Dendritic cell treated with granulocyte-macrophage colony-stimulating factor and Interleukin-4, amounts not matched to agents 40 ng/mL and 50 ng/mL, for 4 days (primary cell): Measurements from ENCODE around the gene CPNE8.
"Not testable (repeated sequence)": the region's sequence is repeated elsewhere in the genome, so short reads cannot be mapped to it uniquely, and the experiment has no call there.

Experiments
- H3K27ac Mint-ChIP-seq: one replicate; pipeline ENCODE4 v1.8.0; 2022; ENCODE audit warnings: mild to moderate bottlenecking, mixed read lengths
- H3K27me3 Mint-ChIP-seq: one replicate; pipeline ENCODE4 v1.8.0; 2022; ENCODE audit warnings: mild to moderate bottlenecking, mixed read lengths
- H3K36me3 Mint-ChIP-seq: one replicate; pipeline ENCODE4 v1.8.0; 2022; ENCODE audit warnings: low read depth, mixed read lengths
- H3K4me1 Mint-ChIP-seq: one replicate; pipeline ENCODE4 v1.8.0; 2022; ENCODE audit warnings: low read depth, mixed read lengths
- H3K4me3 Mint-ChIP-seq: one replicate; pipeline ENCODE4 v1.8.0; 2022; ENCODE audit warnings: mild to moderate bottlenecking, moderate library complexity, mixed read lengths
- H3K9me3 Mint-ChIP-seq: one replicate; pipeline ENCODE4 v1.8.0; 2022; ENCODE audit warnings: mixed read lengths
- intact Hi-C: fragments of 100-400 bp; cut with micrococcal nuclease; formaldehyde crosslinking; loops from one replicate; pipeline ENCODE4 v1.15.0; 2022

Gene CPNE8

DNA sequence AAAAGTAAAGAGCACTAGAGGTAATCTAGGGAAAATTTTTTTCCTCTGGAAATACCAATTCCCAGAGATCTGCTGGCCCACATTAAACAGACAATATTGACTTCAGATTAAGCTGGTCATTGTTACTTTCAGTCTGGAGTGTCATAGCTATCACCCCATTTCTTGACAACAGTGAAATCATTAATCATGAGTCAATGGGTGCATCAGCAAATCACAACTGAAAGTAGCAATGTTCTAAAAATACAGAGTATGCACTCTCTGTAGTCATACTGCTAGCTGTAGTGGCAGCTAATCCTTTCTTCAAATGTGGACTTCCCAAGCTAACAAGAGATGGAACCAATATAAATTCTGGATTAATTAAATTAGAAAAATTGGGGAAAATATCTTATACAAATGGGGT, 129.9 kb downstream of the CPNE8 start:
- Mint-ChIP-seq H3K4me3 (no peak overlapping the region), H3K36me3 (peaks cover 9% of the 10 kb centered on the region), H3K9me3 (peaks cover 7% of the 10 kb centered on the region), H3K4me1 (peaks cover 7% of the 10 kb centered on the region), H3K27me3 (no peaks in the 10 kb centered on the region), H3K27ac (no peak overlapping the region)
- intact Hi-C loops = no loop called here

DNA sequence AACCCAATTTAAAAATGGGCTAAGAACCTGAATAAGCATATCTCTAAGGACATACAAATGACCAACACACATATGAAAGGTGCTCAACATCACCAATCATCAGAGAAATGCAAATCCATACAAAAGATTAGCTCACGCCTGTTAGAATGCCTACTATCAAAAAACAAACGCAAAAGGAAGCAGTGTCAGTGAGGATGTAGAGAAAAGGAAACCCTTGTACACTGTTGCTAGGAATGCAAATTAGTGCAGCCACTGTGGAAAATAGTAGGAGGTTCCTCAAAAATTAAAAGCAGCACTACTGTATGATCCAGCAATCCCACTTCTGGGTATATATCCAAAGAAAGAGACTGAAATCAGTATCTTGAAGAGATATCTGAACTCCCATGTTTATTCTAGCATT, 133.0 kb downstream of the CPNE8 start:
- H3K36me3 Mint-ChIP-seq = no peaks in the 10 kb centered on the region
- H3K27me3 Mint-ChIP-seq = no peaks in the 10 kb centered on the region
- no peak overlapping the region for H3K4me3 Mint-ChIP-seq
- no peaks in the 10 kb centered on the region for H3K9me3 Mint-ChIP-seq
- intact Hi-C loops = no loop called here
- H3K27ac Mint-ChIP-seq = no peak overlapping the region
- peaks cover 7% of the 10 kb centered on the region for H3K4me1 Mint-ChIP-seq

GRCh38 chr12:38771871-38772270, 133.5 kb downstream of the CPNE8 start:
- Mint-ChIP-seq H3K27ac (no peak overlapping the region), H3K36me3 (no peaks in the 10 kb centered on the region), H3K27me3 (no peaks in the 10 kb centered on the region), H3K4me1 (peaks cover 7% of the 10 kb centered on the region), H3K9me3 (no peaks in the 10 kb centered on the region), H3K4me3 (no peak overlapping the region)
- intact Hi-C loops = no loop called here

- no peak overlapping the region for H3K4me3 Mint-ChIP-seq
- intact Hi-C loops = no loop called here
- no peaks in the 10 kb centered on the region for H3K27me3 Mint-ChIP-seq
- no peaks in the 10 kb centered on the region for H3K9me3 Mint-ChIP-seq
- peaks cover 32% of the 10 kb centered on the region for H3K36me3 Mint-ChIP-seq
- no peaks in the 10 kb centered on the region for H3K4me1 Mint-ChIP-seq
- no peak overlapping the region for H3K27ac Mint-ChIP-seq
Measured at GRCh38 chr12:38761636-38762342, 143.6 kb downstream of the CPNE8 start.

DNA sequence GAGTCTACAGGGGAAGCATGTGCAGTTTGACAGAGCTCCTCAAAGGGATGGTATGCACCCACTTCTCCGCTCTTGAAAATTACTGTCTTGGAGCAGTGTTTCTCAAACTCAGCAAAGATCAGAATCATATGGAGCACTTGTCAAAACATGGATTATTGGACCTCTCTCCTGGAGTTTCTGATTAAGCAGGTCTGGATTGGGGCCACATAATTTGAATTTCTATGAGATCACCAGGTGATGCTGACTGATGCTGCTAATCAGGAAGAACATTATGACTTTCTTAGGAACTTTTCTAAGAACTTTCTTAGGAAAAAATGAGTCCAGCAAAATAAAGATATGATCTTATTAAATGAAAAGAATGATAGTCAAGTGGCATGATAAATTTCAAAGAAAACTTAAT, 144.3 kb downstream of the CPNE8 start:
- Mint-ChIP-seq H3K9me3 (no peaks in the 10 kb centered on the region), H3K4me3 (no peak overlapping the region), H3K4me1 (no peaks in the 10 kb centered on the region), H3K27me3 (no peaks in the 10 kb centered on the region), H3K36me3 (peaks cover 32% of the 10 kb centered on the region), H3K27ac (no peak overlapping the region)
- intact Hi-C loops = no loop called here

DNA sequence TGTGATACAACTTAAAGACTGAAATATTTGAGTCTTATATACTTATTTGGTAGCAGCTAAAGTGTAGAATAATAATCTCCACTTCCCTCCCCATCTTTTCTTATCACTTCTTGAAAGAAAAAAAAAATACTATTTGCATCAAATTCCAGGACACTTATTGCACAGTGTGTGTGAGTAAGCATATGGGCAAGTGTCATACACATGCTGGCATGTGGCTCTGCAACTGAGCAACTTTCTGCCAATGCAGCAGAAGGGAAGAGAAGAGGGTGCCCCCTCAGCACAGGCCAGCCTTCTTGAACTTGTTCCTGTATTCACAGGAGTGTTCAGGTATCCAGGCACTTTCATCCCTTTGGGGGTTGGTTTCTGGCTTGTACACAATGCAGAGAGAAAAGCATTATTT, 145.8 kb downstream of the CPNE8 start:
- Mint-ChIP-seq H3K36me3 (peaks cover 32% of the 10 kb centered on the region), H3K27ac (no peak overlapping the region), H3K27me3 (no peaks in the 10 kb centered on the region), H3K4me1 (no peaks in the 10 kb centered on the region), H3K9me3 (no peaks in the 10 kb centered on the region), H3K4me3 (no peak overlapping the region)
- intact Hi-C loops = no loop called here

GRCh38 chr12:38746744-38747143, 158.6 kb downstream of the CPNE8 start:
- no peak overlapping the region for H3K27ac Mint-ChIP-seq
- no peaks in the 10 kb centered on the region for H3K27me3 Mint-ChIP-seq
- H3K36me3 Mint-ChIP-seq = peaks cover 29% of the 10 kb centered on the region
- H3K4me1 Mint-ChIP-seq = no peaks in the 10 kb centered on the region
- intact Hi-C loops = no loop called here
- peaks cover 27% of the 10 kb centered on the region for H3K9me3 Mint-ChIP-seq
- no peak overlapping the region for H3K4me3 Mint-ChIP-seq

DNA sequence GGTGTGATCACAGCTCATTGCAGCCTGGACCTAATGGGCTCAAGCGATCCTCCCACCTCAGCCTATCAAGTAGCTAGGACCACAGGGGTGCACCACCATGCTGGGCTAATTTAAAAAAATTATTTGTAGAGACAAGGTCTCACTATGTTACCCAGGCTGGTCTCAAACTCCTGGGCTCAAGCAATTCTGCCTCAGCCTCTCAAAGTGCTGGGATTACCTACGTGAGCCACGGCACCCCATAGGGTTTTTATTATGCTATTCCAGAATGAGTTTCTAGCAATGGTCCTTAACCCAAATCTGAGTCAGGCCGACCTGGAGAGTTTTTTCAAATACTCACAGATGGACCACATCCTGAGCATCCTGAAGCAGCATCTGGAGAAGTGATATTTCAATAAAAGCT, 159.8 kb downstream of the CPNE8 start:
- Mint-ChIP-seq H3K4me1 (no peaks in the 10 kb centered on the region), H3K27me3 (no peaks in the 10 kb centered on the region), H3K27ac (no peak overlapping the region), H3K9me3 (peaks cover 19% of the 10 kb centered on the region), H3K4me3 (no peak overlapping the region), H3K36me3 (peaks cover 19% of the 10 kb centered on the region)
- intact Hi-C loops = no loop called here

DNA sequence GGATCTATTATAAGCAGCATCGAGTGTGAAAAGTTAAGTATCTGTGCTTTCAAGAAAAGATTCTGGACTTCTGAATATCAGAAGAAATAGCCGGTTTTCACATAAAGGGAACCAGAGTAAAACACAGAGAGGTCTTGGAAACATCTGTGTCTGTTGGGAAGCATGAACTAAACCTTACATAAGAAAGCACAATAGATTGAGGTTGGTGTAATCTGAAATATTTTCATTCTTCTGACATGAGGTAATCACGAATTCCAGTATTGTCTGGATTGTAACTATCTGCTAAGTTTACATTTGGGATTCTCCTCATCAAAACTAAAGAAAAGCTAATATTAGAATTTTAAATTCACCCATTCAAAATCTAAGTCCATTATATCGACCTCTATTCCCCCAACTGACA, 161.3 kb downstream of the CPNE8 start:
- H3K27me3 Mint-ChIP-seq = no peaks in the 10 kb centered on the region
- peaks cover 3% of the 10 kb centered on the region for H3K9me3 Mint-ChIP-seq
- no peak overlapping the region for H3K4me3 Mint-ChIP-seq
- intact Hi-C loops = no loop called here
- no peaks in the 10 kb centered on the region for H3K4me1 Mint-ChIP-seq
- H3K27ac Mint-ChIP-seq = no peak overlapping the region
- H3K36me3 Mint-ChIP-seq = peaks cover 3% of the 10 kb centered on the region

DNA sequence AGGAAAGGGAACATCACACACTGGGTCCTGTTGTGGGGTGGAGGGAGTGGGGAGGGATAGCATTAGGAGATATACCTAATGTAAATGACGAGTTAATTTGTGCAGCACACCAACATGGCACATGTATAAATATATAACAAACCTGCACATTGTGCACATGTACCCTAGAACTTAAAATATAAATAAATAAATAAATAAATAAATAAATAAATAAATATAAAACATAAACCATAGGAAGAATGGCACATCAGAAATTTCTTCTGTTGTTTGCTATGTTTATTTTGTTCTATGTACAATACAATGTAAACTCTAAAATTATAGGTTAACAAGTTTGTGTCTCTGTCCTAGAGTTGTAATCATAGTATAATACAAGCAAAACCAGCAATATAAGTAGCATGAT, 162.9 kb downstream of the CPNE8 start:
- H3K4me1 Mint-ChIP-seq, H3K36me3 Mint-ChIP-seq, intact Hi-C loops, H3K27ac Mint-ChIP-seq, H3K4me3 Mint-ChIP-seq, H3K27me3 Mint-ChIP-seq, H3K9me3 Mint-ChIP-seq: not testable (repeated sequence)

DNA sequence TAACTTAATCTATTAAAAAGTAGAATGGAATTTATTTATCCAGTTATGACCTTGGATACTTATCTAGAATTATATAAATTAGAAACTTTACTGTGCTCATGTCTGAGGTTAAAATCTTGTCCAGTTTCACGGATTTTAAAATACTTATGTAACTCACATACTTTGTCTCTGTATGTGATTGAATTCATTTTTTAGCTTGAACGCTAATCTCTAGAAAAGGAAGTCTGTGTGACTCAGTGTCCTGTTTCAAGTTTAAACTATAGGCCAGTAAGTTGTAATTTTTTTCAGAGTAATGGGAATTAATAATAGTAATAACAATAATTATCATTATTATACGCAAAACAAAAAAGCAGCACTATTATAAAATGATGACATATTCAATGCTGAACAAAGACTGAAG, 168.6 kb downstream of the CPNE8 start:
- no peak overlapping the region for H3K27ac Mint-ChIP-seq
- no peak overlapping the region for H3K4me3 Mint-ChIP-seq
- no peaks in the 10 kb centered on the region for H3K36me3 Mint-ChIP-seq
- H3K4me1 Mint-ChIP-seq = no peaks in the 10 kb centered on the region
- no peaks in the 10 kb centered on the region for H3K9me3 Mint-ChIP-seq
- intact Hi-C loops = no loop called here
- H3K27me3 Mint-ChIP-seq = no peaks in the 10 kb centered on the region

DNA sequence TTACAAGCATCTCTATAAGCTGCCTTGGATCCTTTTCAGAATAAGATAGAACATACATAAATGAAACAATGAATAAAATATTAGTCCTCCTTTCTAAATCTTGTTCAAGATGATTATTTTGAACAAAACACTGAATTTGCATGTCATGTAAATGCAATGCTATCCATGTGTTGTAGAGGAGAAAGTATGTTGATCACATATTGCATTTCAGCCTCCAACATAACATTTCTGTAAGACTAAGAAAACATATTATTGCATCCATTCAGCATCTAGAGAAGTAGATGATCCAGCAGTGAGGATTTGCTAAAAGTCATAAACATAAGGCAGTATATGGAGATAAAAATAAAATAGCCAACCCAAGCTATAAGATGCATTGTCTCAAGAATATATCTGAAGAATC, 172.6 kb downstream of the CPNE8 start:
- intact Hi-C loops = no loop called here
- Mint-ChIP-seq H3K4me1 (no peaks in the 10 kb centered on the region), H3K9me3 (no peaks in the 10 kb centered on the region), H3K27ac (no peak overlapping the region), H3K27me3 (no peaks in the 10 kb centered on the region), H3K4me3 (no peak overlapping the region), H3K36me3 (peaks cover 10% of the 10 kb centered on the region)

- Mint-ChIP-seq H3K4me1 (no peaks in the 10 kb centered on the region), H3K9me3 (no peaks in the 10 kb centered on the region), H3K27me3 (no peaks in the 10 kb centered on the region), H3K36me3 (peaks cover 28% of the 10 kb centered on the region), H3K27ac (no peak overlapping the region), H3K4me3 (no peak overlapping the region)
- intact Hi-C loops = no loop called here
Measured at GRCh38 chr12:38728894-38729293, 176.5 kb downstream of the CPNE8 start.

DNA sequence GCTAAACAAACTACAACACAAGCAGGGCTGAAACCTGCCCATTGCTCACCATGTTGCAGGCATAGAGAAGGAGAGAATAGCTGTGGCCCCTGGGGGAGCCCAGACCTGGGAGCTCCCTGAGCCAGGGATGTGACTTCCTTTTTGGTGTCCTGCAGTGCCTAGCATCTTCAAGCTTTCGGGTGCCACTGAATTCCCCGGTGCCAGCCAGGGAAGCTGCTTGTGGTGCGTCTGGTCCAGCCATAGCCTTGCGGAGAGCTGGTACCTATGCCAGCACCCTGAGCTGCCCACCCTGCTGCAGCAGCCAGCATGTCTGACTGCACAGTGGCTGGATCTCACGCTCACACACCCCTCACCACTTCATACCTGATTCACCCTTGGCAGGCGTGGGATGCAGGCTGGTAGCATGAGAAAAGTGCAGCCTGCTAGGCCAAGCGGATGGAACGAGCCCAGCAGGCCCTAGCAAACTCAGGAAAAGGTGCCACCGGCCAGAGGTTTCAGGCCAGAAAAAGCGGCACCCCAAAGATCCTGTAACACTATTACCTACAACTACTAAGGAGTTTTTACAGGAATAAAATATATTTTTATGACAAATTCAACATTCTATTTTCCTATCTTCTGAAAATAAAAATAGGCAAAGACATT, 183.7 kb downstream of the CPNE8 start:
- intact Hi-C loops = no loop called here
- Mint-ChIP-seq H3K4me1 (no peaks in the 10 kb centered on the region), H3K27me3 (no peaks in the 10 kb centered on the region), H3K4me3 (no peak overlapping the region), H3K27ac (no peak overlapping the region), H3K36me3 (peaks cover 63% of the 10 kb centered on the region), H3K9me3 (peaks cover 2% of the 10 kb centered on the region)

GRCh38 chr12:38720661-38721060, 184.7 kb downstream of the CPNE8 start:
- no peak overlapping the region for H3K4me3 Mint-ChIP-seq
- no peak overlapping the region for H3K27ac Mint-ChIP-seq
- intact Hi-C loops = no loop called here
- no peaks in the 10 kb centered on the region for H3K4me1 Mint-ChIP-seq
- H3K9me3 Mint-ChIP-seq = peaks cover 9% of the 10 kb centered on the region
- no peaks in the 10 kb centered on the region for H3K27me3 Mint-ChIP-seq
- H3K36me3 Mint-ChIP-seq = peaks cover 67% of the 10 kb centered on the region
